Right renal cortex interstitium (tissue), 3 donors: Measurements from ENCODE around the gene HSPB1. TPM values are rescaled to one million over a fixed set of nuclear protein-coding genes. Genes with fewer than 3 reads are reported as not detected.
"Not testable (repeated sequence)": the region's sequence is repeated elsewhere in the genome, so short reads cannot be mapped to it uniquely, and the experiment has no call there.

Source experiments
- DNase-seq, 3 donors: peaks; one replicate each; pipeline ENCODE4 v3.0.0-alpha.2; 2013; ENCODE audit warnings: low read depth in 3 of 3, low spot score in 2 of 3
- polyA plus RNA-seq, 3 donors: library from polyadenylated mRNA; unstranded; fragments of 120-200 nt; gene quantifications; one replicate each; pipeline ENCODE4 v1.2.1, GENCODE V29; 2013; ENCODE audit not compliant: insufficient read length in 3 of 3

The HSPB1 gene
- 100 to 1,000 TPM; 112 to 172 (median 132) TPM for polyA plus RNA-seq

GRCh38 chr7:76302347-76303201, at the start of gene HSPB1:
TSS of gene HSPB1 (plus strand) at chr7:76302673. CDS start at chr7:76302713, 40 bp downstream.
- no peak for DNase-seq

GRCh38 chr7:76254781-76255180, 47.7 kb upstream of the HSPB1 start:
- no peak for DNase-seq

- DNase-seq: no peak
These were observed 44.5 kb upstream of the HSPB1 start for GRCh38 chr7:76257973-76258372.

- no peak for DNase-seq
These were observed 43.1 kb upstream of the HSPB1 start for GRCh38 chr7:76259124-76260093.

- DNase-seq: no peak
These were observed 42.2 kb upstream of the HSPB1 start for GRCh38 chr7:76260171-76260703.

- no peak for DNase-seq
These were observed 41.1 kb upstream of the HSPB1 start for GRCh38 chr7:76261329-76261728.

- DNase-seq: no peak
These were observed 40.5 kb upstream of the HSPB1 start for GRCh38 chr7:76261931-76262330.

GRCh38 chr7:76262683-76263402, 39.6 kb upstream of the HSPB1 start:
- no peak for DNase-seq

- no peak for DNase-seq
These were observed 37.2 kb upstream of the HSPB1 start for GRCh38 chr7:76265299-76265698.

GRCh38 chr7:76267107-76267893, 35.2 kb upstream of the HSPB1 start:
- no peak for DNase-seq

- DNase-seq: no peak
These were observed 34.6 kb upstream of the HSPB1 start for GRCh38 chr7:76267894-76268183.

- DNase-seq: no peak
These were observed 34.1 kb upstream of the HSPB1 start for GRCh38 chr7:76268376-76268775.

GRCh38 chr7:76269895-76270294, 32.6 kb upstream of the HSPB1 start:
- no peak for DNase-seq

GRCh38 chr7:76271384-76271783, 31.1 kb upstream of the HSPB1 start:
- DNase-seq: not testable (repeated sequence)

- DNase-seq: no peak
These were observed 30.3 kb upstream of the HSPB1 start for GRCh38 chr7:76272142-76272541.

- no peak for DNase-seq
These were observed 29.5 kb upstream of the HSPB1 start for GRCh38 chr7:76272851-76273497.

GRCh38 chr7:76273503-76273902, 29.0 kb upstream of the HSPB1 start:
- DNase-seq: no peak

GRCh38 chr7:76278540-76278939, 23.9 kb upstream of the HSPB1 start:
- no peak for DNase-seq

GRCh38 chr7:76280408-76280807, 22.1 kb upstream of the HSPB1 start:
- no peak for DNase-seq
